HG02798 (cell line): ENCODE measurements around the gene ELP4.

ENCODE experiments used
- ATAC-seq: cut with Tn5 transposase; IDR thresholded peaks from one replicate; pipeline ENCODE4 v1.9.1; 2021; ENCODE audit warnings: mild to moderate bottlenecking; ENCODE audit not compliant: unreplicated experiment, poor library complexity

ELP4 gene

DNA sequence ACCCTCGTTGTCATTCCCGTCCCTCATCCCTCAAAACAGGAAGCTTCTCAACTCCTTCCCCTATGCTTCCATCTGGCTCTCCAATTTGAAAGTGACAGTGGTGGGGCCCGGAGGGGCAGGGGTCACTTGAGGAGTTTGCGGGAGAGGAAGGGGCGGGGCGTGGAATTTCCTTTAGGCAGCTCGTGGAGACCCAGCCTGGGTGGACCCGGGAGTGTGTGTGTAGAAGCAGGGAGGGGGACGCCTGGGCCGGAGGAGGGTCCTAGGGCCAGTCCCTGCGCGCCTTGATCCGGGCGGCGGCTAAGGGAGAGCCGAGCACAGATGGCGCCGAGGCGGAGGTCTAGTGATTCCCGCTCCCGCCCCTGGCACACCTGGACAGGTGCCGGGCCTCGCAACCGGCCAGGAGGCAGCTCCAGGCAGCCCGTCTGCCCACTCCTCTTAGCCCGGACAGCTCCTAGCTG lies 309.3 kb downstream of the ELP4 start:
- no peak for ATAC-seq

DNA sequence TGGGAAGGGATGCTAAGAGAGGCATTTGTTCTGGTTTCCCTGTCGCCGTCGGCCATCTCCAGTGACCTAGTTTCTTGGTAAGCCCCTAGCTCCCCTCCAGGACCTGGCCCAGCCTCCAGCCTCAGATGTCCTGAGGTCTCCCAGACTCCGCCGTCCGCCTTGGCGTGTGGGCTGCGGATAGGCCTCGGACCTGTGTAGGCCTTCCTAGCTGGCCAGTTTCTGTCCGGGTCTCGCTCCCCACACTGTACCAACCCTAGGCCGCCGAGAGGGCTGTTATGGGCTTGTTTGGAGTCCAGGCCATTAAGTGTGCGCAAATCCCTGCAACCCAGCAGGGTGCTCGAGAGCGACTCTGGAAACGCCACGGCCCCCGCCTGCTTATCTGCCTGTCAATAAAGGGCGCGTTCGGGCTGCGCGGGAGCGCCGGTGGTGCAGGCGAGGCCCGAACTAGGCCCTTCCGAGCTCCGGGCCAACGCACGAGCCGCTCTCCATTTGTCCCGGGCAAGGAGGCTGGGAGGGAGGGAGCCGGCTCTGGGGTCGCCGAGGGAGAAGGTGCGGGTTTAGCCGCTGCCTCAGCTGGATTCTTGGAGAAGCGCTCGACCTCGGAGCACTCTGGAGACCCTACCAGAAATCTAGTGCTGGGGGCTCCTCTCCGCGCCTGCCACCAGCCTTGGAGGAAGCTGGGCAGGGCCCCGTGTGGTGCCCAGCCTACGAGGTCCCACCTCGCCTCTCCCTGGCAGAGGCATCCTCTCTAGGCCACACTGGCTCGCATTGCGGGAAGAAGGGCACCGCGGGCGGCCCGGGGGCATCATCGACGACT lies 310.3 kb downstream of the ELP4 start:
- ATAC-seq = no peak

DNA sequence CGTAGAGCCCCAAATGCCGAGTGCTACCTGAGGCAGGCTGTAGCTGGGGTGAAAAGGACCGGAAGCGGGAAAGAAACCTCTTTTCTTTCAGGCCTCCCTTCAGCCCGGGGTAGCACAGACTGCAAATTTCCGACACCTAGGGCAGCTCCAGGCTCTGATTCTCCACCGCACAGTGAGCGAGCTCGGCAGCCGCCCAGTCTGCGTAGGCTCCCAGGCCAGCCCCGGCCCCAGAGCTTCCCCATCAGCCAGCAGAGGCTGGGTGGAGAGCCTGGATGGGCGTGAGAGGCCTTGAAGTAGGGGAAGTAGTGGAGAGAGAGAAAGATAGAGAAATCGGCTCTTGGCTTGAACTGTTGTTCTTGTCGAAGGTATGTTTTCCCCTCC lies 310.9 kb downstream of the ELP4 start:
- no peak for ATAC-seq

DNA sequence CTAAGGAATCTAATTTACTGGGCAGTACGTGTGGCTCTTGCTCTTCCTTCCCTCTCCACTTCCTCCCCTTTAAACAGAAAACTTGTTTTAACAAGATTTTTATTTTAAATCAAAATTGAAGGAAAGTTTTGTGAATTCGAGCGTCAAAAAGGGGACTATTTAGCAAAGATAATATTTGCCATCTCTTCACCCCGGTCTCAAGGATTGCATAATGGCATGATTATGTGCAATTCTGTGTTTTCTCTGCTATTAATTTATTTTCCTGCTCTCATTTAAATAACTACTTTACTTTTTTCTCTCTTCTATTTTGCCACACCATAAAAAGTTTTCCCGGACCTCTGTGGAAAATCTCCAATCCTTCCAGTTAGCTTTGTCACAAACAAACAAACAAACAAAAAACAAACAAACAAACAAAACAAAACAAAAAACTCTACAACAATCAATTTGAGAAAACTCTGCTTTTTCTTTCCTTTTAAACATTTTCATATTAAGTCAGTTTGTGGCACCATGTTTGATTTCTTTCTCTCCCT lies 311.7 kb downstream of the ELP4 start:
- ATAC-seq = no peak

DNA sequence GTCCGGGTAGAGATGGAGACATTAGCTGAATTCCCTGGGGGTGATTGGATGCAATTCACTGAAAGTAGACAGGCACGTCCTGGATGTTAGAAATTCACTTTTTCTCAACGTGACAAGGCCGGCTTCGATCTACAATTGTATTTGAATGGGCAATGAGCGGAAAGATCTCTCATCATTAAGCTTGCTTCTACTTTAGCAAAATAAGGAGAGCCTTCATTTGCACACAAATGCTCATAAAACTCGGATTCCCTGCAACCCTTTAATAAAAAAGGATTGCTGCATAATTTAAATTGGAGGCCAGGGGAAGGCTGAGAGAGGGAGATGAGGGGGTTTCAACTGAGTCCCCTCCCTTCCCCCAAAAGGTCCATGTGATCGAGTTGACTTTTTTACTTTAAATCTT lies 312.2 kb downstream of the ELP4 start:
- no peak for ATAC-seq

DNA sequence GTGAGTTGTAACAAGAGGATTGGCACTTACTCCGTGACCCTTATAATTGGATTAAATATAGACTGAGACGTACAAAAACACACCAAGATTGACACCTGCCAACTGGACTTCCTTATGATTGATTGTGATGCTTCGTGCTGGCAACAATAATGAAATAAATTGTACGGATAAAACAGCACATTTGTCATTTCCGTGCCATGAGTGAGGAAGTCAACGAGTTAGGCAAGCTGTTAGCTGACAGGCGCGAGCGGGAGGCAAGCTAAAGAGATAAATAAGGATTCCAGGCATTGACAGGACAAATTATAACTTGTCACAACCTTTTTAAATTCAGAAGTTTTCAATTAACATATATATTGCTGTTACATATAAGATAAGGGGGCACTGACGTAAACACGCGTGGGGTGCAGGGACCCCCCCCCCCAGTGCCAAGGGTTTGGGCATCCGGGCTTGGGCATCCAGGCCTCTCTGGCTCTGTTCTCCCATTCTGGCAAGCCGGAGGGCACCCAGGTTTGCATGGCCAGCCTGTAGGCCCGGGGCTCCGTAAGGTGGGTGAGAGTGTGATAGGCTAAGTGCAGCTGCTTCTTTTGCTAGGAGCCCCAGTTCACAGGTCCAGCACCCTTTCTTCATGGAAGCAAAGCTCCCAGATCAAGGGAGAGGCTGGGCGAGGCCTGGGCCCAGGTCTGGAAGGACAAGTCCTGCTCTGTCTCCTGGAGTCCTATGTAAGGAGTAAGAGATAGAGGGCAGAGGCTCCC lies 312.8 kb downstream of the ELP4 start:
- no peak for ATAC-seq

DNA sequence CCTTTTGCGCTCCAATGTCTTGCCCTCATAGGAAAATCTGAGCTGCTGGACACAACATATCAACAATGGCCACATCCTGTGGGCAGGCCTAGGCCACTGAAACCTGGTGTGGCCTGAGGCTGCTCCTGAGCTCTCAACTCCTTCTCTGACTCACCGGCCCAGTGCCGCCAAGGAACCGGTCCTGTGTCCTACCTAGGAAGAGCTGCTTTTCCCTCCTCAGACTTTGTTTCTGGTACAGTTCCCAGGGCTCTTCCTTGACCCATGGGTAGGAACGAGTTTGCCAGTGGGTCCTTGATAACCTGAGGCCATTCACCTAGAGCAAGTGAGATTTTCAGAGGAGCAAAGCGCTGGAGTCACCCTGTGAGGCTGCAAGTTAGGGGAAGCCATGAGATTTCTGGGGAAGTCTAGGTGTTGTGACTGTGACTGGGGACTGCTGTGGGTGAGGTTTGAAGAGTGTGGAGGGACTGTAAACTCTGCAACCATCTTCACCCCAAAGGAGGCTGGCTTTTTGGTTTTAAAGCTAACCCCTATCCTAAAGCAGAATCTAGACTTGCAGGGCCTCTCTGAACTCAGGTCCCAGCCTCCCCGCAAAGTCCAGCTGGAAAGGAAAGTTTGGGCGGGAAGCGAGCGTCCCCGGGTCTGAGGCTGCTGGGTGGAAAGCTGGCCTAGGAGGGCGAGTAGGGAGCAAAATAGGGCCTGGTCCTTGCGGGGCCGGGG lies 313.5 kb downstream of the ELP4 start:
- ATAC-seq = no peak

DNA sequence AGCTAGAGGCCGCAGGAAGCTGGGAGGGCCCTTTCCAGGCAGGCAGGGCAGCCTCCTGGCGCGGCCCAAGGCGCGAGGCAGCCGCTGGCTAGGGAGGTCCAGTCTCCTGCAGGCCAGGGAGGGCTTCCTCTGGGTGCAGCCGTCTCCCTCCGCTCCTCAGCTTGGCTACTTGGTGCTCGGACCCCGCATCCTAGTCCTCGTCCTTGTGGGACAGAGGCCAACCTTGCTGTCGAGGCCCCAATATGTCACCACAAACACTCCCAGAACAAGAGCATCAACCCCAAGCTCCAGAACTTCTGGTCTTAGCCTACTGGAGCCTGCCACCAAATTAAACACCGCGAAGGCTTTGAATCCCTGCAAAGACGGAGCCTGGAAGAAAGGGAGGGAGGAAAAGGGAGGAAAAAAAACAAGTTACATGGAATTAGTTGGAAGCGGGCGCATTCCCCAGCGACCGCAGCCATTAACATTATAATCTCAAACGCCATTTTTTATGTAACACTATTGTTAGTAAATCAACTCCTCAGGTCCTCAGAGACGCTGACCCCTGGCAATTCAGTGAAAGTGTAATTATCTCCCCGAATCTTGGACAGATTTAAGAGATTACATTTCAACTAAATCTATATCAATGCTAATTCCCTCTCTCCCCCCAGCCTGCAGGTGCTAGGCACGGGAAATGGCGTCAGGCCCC lies 314.2 kb downstream of the ELP4 start:
- no peak for ATAC-seq

DNA sequence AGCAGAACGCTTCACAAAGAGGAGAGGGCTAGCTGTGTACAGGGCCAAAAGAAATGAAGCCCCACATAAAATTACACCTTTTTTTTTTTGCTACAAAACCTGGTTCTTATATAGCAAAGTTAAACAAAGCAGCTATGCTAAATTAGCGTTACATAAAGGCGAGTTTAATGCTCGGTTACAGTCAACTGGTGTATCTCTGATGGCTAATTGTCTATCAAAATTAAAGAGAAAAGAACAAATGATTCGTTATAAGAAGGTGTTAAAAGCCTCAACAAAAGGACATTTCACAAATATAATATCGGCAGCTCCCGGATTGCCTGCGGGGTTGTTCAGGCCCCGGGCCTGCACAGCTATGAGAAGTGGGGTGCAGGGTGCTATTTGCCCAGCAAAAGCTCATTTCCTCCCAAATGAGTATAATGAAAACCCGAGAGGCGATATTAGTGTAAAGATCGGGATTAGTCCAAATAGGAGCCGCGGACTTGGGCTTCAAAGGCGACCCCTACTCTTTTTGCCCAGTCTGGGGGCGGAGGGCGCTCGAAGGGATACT lies 314.8 kb downstream of the ELP4 start:
- ATAC-seq = no peak

DNA sequence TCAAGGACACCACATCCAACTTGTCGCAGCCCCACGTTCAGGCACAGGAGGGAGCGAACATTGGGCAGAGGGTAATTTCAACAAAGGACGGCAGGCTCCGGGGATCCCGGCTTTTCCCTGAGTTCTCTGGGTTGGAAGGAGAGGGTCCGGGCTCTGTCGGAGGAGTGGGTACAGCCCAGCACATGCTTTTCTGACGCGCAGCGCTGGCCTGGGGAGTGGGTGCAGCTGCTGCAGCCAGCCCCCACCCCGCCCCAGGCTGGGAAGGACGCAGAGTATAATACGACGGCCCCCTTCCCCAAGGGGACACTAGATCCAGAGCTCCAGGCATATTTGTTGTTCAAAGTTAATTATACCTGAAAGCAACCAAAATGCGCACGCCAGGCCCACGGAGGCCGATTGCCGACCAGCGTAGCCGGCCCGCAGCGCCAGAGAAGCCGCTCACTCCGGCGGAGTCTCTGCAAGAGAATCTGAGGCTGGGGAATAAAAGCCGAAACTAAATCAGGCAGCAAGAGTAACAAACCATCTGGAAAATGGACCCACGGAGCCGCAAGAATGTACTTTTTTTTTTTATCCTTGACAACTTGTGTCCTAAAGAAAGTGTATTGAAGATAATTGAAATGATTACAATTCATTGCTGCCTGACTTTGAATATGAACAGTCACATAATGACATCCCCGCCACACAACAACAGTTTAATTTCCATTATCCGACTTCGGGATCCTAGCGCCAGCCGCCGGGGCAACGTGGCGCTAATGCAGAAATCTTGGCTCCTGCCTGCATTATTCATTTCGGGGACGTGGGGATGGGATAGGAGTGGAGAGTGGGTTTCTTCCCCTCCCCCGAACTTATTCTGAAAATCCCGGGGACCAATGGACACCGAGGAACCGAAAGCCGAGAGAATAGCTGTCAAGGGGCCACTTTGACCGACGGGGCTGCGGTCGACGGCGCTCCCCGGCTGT lies 315.6 kb downstream of the ELP4 start:
- ATAC-seq = no peak

DNA sequence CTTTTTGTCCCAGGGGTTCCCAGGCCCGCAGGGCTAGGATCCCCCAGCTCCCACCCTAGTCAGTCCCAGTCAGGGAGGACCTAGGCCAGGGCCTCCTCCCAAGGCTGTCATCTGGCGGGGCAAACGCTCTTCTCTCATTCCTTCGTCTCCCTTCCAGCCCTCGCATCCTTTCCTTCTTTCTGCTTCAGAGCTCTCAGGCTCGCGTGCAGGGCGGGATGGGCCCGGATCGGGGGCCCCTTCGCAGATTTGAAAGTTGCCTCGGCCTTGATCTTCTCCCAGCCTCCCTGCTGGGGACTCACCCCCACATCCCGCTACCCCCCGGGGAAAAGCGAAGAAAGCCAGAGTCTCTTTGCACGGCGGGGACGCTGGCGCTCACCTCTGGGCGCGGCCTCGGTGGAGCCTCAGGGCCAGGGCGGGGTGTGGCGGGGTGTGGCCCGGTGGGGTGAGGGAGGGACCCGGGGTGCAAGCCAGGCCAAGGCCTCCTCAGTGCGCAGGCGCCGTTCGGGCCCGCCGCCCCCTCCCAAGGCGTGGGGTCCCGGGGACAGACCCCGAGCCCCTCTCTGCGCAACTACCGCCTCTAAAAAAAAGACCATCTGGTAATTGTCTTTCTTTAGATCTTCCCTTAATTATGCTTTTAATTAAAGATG lies 316.4 kb downstream of the ELP4 start:
- no peak for ATAC-seq

DNA sequence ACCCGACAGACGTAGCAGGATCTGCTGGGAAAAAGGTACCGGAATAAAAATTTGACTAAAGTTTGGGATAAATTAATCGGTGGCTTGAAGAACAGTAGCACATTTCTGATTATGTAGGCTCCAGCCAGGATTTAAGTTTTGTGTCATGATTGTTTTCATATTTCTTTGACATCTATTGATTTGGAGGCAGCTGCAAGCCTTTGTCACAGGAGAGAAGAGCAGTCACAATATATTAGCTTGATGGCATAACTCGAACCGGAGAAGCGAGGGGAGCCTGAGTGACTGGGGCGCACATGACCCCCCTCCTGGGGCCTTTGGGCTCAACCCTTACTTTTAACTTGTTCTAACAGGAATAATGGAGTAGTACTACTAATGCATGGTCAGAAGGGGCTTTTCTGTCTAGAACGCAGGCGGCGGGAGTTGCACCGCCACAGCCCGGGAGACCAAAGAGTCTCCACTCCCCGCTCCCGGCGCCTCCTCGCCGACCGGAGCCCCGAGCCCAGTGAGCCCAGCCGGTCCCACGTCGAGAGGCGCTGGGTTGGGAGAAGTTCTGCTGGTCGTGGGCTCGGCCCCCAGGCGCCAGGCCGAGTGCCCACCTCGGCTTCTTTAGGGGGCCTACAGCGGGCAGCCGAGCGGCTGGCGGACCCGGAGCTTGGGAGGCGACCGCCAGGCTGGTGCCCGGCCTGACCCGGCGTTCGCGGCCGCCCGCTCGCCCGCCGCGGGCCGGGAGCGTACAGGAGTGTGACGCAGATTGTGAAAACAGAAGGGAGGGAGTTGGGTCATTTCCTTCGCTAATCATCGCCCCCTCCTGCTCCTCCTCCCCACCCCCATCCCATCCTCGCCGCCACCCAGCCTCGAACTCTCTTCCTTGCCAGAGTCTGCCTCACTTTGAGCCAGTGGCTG lies 317.2 kb downstream of the ELP4 start:
- ATAC-seq = no peak

DNA sequence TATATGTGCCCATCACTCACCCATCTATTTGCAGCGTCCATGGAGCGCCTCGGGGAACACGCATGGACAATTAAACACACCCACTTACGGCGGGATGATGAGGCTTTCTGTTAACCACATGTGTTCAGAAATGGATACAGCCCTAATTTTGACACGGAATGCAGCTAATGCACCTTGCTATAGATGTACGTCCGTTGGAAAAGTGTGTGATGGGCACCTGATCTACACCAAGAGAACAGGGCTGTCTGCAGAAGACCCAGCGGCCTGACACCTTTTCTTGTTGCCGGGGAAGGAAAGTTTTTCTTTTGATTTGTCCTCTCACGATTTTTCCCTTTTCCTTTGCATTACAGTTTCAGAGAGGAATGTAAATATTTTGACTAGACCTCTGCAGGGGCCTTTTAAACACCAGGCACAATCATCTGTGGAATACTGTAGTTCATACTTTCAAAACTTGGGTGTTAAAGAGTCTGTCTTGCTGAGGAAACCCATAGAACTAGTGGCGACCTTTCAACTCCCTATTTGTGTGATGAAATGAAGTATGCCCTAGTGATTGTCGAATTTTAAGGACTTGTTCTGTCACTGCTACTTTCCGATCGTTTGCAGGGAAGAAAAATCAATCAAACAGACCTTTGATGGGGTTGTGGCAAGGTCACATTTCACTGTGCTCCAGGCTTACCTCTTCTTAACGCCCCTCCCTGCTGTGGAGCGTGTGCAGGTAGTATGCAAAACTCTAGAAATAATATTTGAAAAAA lies 318.1 kb downstream of the ELP4 start:
- no peak for ATAC-seq

DNA sequence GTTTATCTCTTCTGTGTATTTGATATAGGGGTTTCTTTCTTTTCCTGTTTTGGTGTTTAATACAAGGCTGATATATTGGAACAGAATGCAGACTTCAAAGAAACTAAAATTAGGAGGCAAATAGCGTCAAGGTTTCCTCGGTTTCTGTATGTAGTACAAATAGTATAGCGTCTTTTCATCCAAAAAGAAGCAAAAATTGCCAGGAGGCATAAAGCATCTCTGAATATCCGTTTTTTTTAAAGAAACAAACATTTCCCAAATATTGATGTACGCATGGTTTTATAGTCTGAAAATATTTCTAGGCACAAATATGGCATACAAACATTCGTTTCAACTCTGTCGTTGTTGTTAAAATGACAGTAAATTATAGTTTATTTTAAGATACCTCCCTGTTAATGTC lies 318.6 kb downstream of the ELP4 start:
- ATAC-seq = no peak

DNA sequence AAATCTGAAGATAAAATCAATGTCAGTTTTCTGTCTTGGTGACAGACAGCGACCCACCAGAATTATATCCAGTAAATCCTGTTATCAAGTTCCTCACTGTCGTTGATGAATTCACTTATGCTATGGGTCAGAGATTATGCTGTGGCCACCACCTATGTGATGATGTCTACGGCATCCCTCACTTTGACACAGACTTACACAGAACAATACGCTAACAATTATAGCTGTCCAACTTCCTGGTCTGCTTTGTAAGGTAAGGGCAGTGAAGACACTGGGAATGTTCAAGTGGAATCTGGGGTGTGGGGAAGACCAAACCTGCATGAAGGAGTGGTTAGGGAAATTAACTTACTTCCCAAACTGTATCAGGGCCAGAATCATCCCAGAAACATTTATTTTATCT lies 320.8 kb downstream of the ELP4 start:
- no peak for ATAC-seq

DNA sequence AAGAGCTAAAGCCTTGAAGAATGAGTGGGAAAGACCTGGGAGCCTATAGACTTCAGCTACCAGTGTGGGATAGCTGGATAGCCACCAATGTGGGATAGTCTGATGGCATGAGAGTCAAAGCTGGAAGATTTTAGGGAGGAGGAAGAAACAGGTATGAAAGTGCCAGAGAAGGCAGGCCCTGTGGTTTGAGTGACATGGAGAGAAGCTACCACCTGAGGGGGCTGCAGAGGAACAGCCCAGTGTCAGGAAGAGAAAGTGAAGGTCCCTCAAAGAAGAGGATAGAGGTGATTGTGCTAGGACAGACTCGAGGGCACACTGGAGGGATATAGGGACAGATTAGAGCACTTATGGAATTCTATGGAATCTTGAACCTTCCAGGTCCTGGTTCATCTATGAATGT lies 324.7 kb downstream of the ELP4 start:
- ATAC-seq = no peak
